HEK293 (cell line): ENCODE data around the gene ALKBH7.
A peak's percentile ranks its signal among the peaks of the same experiment; 100 is the strongest.

Experiments
- BCL11B ChIP-seq: fragments of 450-650 bp; formaldehyde crosslinking; IDR thresholded peaks from 2 replicates; pipeline ENCODE4 v1.5.1; 2016; ENCODE audit warnings: low read depth, missing biosample characterization, missing genetic modification characterization
- CTCF ChIP-seq: fragments of 450-650 bp; formaldehyde crosslinking; IDR thresholded peaks from 2 replicates; pipeline ENCODE4 v1.5.1; 2016; ENCODE audit warnings: missing biosample characterization, missing genetic modification characterization
- EGR2 ChIP-seq: fragments of 450-650 bp; formaldehyde crosslinking; IDR thresholded peaks from 2 replicates; pipeline ENCODE4 v1.5.1; 2016; ENCODE audit warnings: low read depth, missing biosample characterization, missing genetic modification characterization
- GLI4 ChIP-seq: fragments of 450-650 bp; formaldehyde crosslinking; IDR thresholded peaks from 2 replicates; pipeline ENCODE4 v1.5.1; 2016; ENCODE audit warnings: missing biosample characterization, missing genetic modification characterization
- HOXA7 ChIP-seq: sonication (generic); formaldehyde crosslinking; IDR thresholded peaks from 2 replicates; pipeline ENCODE4 v1.8.1; 2022; ENCODE audit warnings: missing genetic modification reagents, borderline replicate concordance
- KLF1 ChIP-seq: fragments of 450-650 bp; formaldehyde crosslinking; IDR thresholded peaks from 2 replicates; pipeline ENCODE4 v1.5.1; 2016; ENCODE audit warnings: missing biosample characterization, missing genetic modification characterization
- KLF7 ChIP-seq: fragments of 450-650 bp; formaldehyde crosslinking; IDR thresholded peaks from 2 replicates; pipeline ENCODE4 v1.5.1; 2016; ENCODE audit warnings: missing biosample characterization, missing genetic modification characterization, borderline replicate concordance
- KLF8 ChIP-seq: fragments of 450-650 bp; formaldehyde crosslinking; IDR thresholded peaks from 2 replicates; pipeline ENCODE4 v1.5.1; 2016; ENCODE audit warnings: missing biosample characterization, missing genetic modification characterization
- MEIS1 ChIP-seq: sonication (generic); formaldehyde crosslinking; IDR thresholded peaks from 2 replicates; pipeline ENCODE4 v1.8.1; 2022; ENCODE audit warnings: missing genetic modification reagents, mild to moderate bottlenecking, borderline replicate concordance
- PRDM6 ChIP-seq: fragments of 450-650 bp; formaldehyde crosslinking; IDR thresholded peaks from 2 replicates; pipeline ENCODE4 v1.5.1; 2017; ENCODE audit warnings: missing biosample characterization, missing genetic modification characterization
- RBAK ChIP-seq: fragments of 450-650 bp; formaldehyde crosslinking; IDR thresholded peaks from 2 replicates; pipeline ENCODE4 v1.5.1; 2016; ENCODE audit warnings: missing biosample characterization, missing genetic modification characterization
- ZBTB1 ChIP-seq: fragments of 450-650 bp; formaldehyde crosslinking; IDR thresholded peaks from 2 replicates; pipeline ENCODE4 v1.5.1; 2016; ENCODE audit warnings: missing biosample characterization, missing genetic modification characterization
- ZFHX2 ChIP-seq: fragments of 450-650 bp; formaldehyde crosslinking; conservative IDR thresholded peaks from 2 replicates; pipeline ENCODE4 v1.5.1; 2016; ENCODE audit warnings: missing biosample characterization, missing genetic modification characterization
- ZFP69B ChIP-seq: fragments of 450-650 bp; formaldehyde crosslinking; IDR thresholded peaks from 2 replicates; pipeline ENCODE4 v1.5.1; 2016; ENCODE audit warnings: missing biosample characterization, missing genetic modification characterization
- ZNF10 ChIP-seq: fragments of 450-650 bp; formaldehyde crosslinking; IDR thresholded peaks from 2 replicates; pipeline ENCODE4 v1.5.1; 2017; ENCODE audit warnings: missing biosample characterization, missing genetic modification characterization
- ZNF133 ChIP-seq: fragments of 450-650 bp; formaldehyde crosslinking; IDR thresholded peaks from 2 replicates; pipeline ENCODE4 v1.5.1; 2016; ENCODE audit warnings: missing biosample characterization, missing genetic modification characterization
- ZNF174 ChIP-seq: fragments of 450-650 bp; formaldehyde crosslinking; IDR thresholded peaks from 2 replicates; pipeline ENCODE4 v1.5.0; 2017; ENCODE audit warnings: missing biosample characterization, mild to moderate bottlenecking, missing genetic modification characterization
- ZNF175 ChIP-seq: fragments of 450-650 bp; formaldehyde crosslinking; IDR thresholded peaks from 2 replicates; pipeline ENCODE4 v1.5.1; 2016; ENCODE audit warnings: missing biosample characterization, missing genetic modification characterization
- ZNF19 ChIP-seq: fragments of 450-650 bp; formaldehyde crosslinking; IDR thresholded peaks from 2 replicates; pipeline ENCODE4; 2016; ENCODE audit warnings: missing biosample characterization, missing genetic modification characterization, low read depth
- ZNF202 ChIP-seq: fragments of 450-650 bp; formaldehyde crosslinking; IDR thresholded peaks from 2 replicates; pipeline ENCODE4 v1.5.1; 2016; ENCODE audit warnings: missing biosample characterization, missing genetic modification characterization, borderline replicate concordance
- ZNF214 ChIP-seq: fragments of 450-650 bp; formaldehyde crosslinking; IDR thresholded peaks from 2 replicates; pipeline ENCODE4 v1.5.1; 2017; ENCODE audit warnings: missing biosample characterization, mild to moderate bottlenecking, missing genetic modification characterization, borderline replicate concordance
- ZNF341 ChIP-seq: fragments of 450-650 bp; formaldehyde crosslinking; IDR thresholded peaks from 2 replicates; pipeline ENCODE4; 2016; ENCODE audit warnings: low read depth, missing biosample characterization, missing genetic modification characterization
- ZNF426 ChIP-seq: fragments of 450-650 bp; formaldehyde crosslinking; IDR thresholded peaks from 2 replicates; pipeline ENCODE4 v1.5.1; 2017; ENCODE audit warnings: missing biosample characterization, missing genetic modification characterization, mild to moderate bottlenecking, inconsistent platforms, moderate library complexity
- ZNF488 ChIP-seq: fragments of 450-650 bp; formaldehyde crosslinking; IDR thresholded peaks from 2 replicates; pipeline ENCODE4 v1.5.1; 2016; ENCODE audit warnings: missing biosample characterization, missing genetic modification characterization
- ZNF610 ChIP-seq: fragments of 450-650 bp; formaldehyde crosslinking; IDR thresholded peaks from 2 replicates; pipeline ENCODE4 v1.5.1; 2016; ENCODE audit warnings: missing biosample characterization, missing genetic modification characterization, borderline replicate concordance
- ZNF654 ChIP-seq: fragments of 450-650 bp; formaldehyde crosslinking; IDR thresholded peaks from 2 replicates; pipeline ENCODE4 v1.5.1; 2016; ENCODE audit warnings: low read depth, missing biosample characterization, missing genetic modification characterization
- ZNF664 ChIP-seq: fragments of 450-650 bp; formaldehyde crosslinking; IDR thresholded peaks from 2 replicates; pipeline ENCODE4 v1.5.1; 2016; ENCODE audit warnings: missing biosample characterization, missing genetic modification characterization
- ZNF670 ChIP-seq: fragments of 450-650 bp; formaldehyde crosslinking; IDR thresholded peaks from 2 replicates; pipeline ENCODE4 v1.5.1; 2016; ENCODE audit warnings: missing biosample characterization, missing genetic modification characterization, low read depth
- ZNF76 ChIP-seq: fragments of 450-650 bp; formaldehyde crosslinking; IDR thresholded peaks from 2 replicates; pipeline ENCODE4; 2016; ENCODE audit warnings: low read depth, missing biosample characterization, missing genetic modification characterization, borderline replicate concordance
- ZNF843 ChIP-seq: fragments of 450-650 bp; formaldehyde crosslinking; IDR thresholded peaks from 2 replicates; pipeline ENCODE4 v1.5.1; 2016; ENCODE audit warnings: missing biosample characterization, missing genetic modification characterization
- ZSCAN16 ChIP-seq: fragments of 450-650 bp; formaldehyde crosslinking; IDR thresholded peaks from 2 replicates; pipeline ENCODE4 v1.5.1; 2016; ENCODE audit warnings: missing biosample characterization, missing genetic modification characterization
- TF ChIP-seq, protein P1 (sequence below): fragments of 450-650 bp; formaldehyde crosslinking; IDR thresholded peaks from 2 replicates; pipeline ENCODE4 v1.5.1; 2016; ENCODE audit warnings: missing biosample characterization, missing genetic modification characterization

The ALKBH7 gene

DNA sequence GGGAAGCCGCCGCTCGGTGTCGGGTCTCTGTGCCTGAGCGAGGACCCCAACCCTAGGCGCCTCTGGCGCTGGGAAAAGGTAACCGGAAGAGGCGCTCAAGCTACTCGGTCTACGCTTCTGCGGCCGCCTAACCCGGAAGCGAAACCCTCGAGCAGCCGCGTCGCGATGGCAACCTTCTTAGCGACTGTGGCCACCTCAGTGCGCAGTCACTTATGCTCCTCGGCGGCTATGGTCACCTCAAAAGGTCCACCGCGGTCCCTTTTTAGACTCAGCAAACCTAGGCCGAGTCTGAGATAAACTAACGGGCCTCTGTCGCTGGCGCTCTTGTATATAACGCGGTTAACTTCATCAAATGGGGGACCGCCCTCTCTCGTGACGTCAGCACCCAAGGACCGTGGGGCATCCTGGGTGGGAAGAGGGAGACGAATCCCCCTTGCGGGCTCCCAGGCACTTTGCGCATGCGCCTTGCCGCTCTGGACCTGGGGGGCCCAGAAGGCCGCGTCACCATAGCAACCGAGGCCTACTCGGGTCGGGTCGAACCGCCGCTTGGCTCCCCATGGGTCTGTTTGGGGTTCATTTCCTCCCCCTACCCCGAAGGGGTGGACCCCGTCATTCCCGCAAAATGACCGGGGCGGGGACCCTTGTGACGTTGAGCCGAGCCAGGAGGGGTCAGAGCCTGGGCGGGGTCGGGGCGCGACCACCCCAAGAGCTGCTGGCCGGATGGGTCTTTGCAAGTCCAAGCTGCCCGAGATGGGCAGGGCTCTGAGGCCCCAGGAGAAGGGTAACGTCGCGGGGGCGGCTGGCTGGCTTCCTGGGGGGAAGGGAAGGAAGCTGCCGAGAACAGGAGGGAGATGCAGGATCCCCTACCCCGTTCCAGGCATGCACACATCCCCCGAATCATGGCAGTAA lies 20.7 kb downstream of the ALKBH7 start, which contains the start of gene GTF2F1 (continued):
- TF ChIP-seq, protein P1, sequence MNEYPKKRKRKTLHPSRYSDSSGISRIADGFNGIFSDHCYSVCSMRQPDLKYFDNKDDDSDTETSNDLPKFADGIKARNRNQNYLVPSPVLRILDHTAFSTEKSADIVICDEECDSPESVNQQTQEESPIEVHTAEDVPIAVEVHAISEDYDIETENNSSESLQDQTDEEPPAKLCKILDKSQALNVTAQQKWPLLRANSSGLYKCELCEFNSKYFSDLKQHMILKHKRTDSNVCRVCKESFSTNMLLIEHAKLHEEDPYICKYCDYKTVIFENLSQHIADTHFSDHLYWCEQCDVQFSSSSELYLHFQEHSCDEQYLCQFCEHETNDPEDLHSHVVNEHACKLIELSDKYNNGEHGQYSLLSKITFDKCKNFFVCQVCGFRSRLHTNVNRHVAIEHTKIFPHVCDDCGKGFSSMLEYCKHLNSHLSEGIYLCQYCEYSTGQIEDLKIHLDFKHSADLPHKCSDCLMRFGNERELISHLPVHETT (tag by site-specific recombination): no peak
- TF ChIP-seq ZBTB1 (tag by site-specific recombination) (no peak), RBAK (tag by site-specific recombination) (no peak), BCL11B (tag by site-specific recombination) (no peak; the same call in 1 of the 2 replicates), ZNF214 (tag by site-specific recombination) (no peak), EGR2 (tag by site-specific recombination) (0 out of 2 replicates have a peak, but pooled peaks have one; percentile 34), ZNF19 (tag by site-specific recombination) (no peak), GLI4 (tag by site-specific recombination) (peak; percentile 78; the same call in 1 of the 2 replicates), PRDM6 (tag by site-specific recombination) (no peak), ZFHX2 (tag by site-specific recombination) (peak; percentile 71), ZNF610 (tag by site-specific recombination) (0 out of 2 replicates have a peak, but pooled peaks have one; percentile 6), CTCF (tag by site-specific recombination) (0 out of 2 replicates have a peak, but pooled peaks have one; percentile 61), ZFP69B (tag by site-specific recombination) (peak; percentile 92), ZNF174 (no peak), KLF7 (tag by site-specific recombination) (0 out of 2 replicates have a peak, but pooled peaks have one; percentile 21), ZNF654 (tag by site-specific recombination) (no peak), ZNF133 (tag by site-specific recombination) (no peak), ZNF426 (tag by site-specific recombination) (no peak), ZNF670 (tag by site-specific recombination) (no peak), ZNF175 (tag by site-specific recombination) (no peak), ZNF843 (tag by site-specific recombination) (no peak; the same call in 1 of the 2 replicates), ZNF10 (tag by site-specific recombination) (no peak), ZNF488 (tag by site-specific recombination) (no peak), ZNF664 (tag by site-specific recombination) (no peak), ZNF76 (peak; percentile 80), ZNF202 (tag by site-specific recombination) (no peak), HOXA7 (CRISPR knock-in tag) (no peak), MEIS1 (no peak), KLF1 (tag by site-specific recombination) (peak; percentile 61; the same call in 1 of the 2 replicates), KLF8 (tag by site-specific recombination) (peak; percentile 89), ZSCAN16 (tag by site-specific recombination) (no peak), ZNF341 (tag by site-specific recombination) (peak; percentile 93)
